Stomach (tissue), 9 donors: ENCODE data around the gene ZNF35. TPM values are rescaled to one million over a fixed set of nuclear protein-coding genes. Genes with fewer than 3 reads are reported as not detected.
A peak's percentile ranks its signal among the peaks of the same experiment; 100 is the strongest.

Experiments used
- DNase-seq, 2 donors: peaks; one replicate each; pipeline versions ENCODE4 v3.0.0 to v3.0.0-alpha.2; 2013 to 2019
- H3K27ac ChIP-seq, 5 donors: fragments of 200-600 bp in 4 of 5; sonication (generic) in 4 of 5; one replicate each; pipeline ENCODE4 v1.5.1; 2013 to 2019; ENCODE audit warnings: mild to moderate bottlenecking in 1 of 5, moderate library complexity in 1 of 5
- H3K27me3 ChIP-seq, 3 donors: fragments of 200-600 bp; sonication (generic); one replicate each; pipeline ENCODE4 v1.5.1; 2017 to 2019; ENCODE audit warnings: mixed run types in 1 of 3
- H3K36me3 ChIP-seq, 4 donors: fragments of 200-600 bp; sonication (generic); 1 replicate in 3 of 4; 2 replicates in 1 of 4; pipeline ENCODE4 v1.5.1; 2016 to 2019
- H3K4me1 ChIP-seq, 4 donors: fragments of 200-600 bp; sonication (generic); one replicate each; pipeline ENCODE4 v1.5.1; 2016 to 2019
- H3K4me3 ChIP-seq, 4 donors: fragments of 200-600 bp; sonication (generic) in 3 of 4; one replicate each; pipeline ENCODE4 v1.5.1; 2016 to 2019; ENCODE audit warnings: mild to moderate bottlenecking in 1 of 4
- H3K9me3 ChIP-seq, 4 donors: fragments of 200-600 bp; sonication (generic); one replicate each; pipeline ENCODE4 v1.5.1; 2016 to 2019
- EP300 ChIP-seq: sonication (generic); formaldehyde crosslinking; IDR thresholded peaks from one replicate; pipeline ENCODE4 v1.6.1; 2017; ENCODE audit warnings: antibody characterized with exemption
- POLR2A ChIP-seq, 4 donors: fragments of 450-650 bp; IDR thresholded peaks; one replicate each; pipeline ENCODE4 v1.6.1; 2016; ENCODE audit warnings: antibody characterized with exemption in 4 of 4, control low read depth in 2 of 4, mild to moderate bottlenecking in 1 of 4, moderate library complexity in 1 of 4
- POLR2AphosphoS5 ChIP-seq, 3 donors: sonication (generic); formaldehyde crosslinking; IDR thresholded peaks; one replicate each; pipeline ENCODE4 v1.6.1; 2016; ENCODE audit warnings: antibody characterized with exemption in 3 of 3
- WGBS, 5 donors: extraction: QIAGEN DNeasy Blood & Tissue Kit in 3 of 5; methylation state at CpG; one replicate each; pipeline versions ENCODE4 v1.1.5 to v1.1.7; 2013 to 2018; 5-methylcytosine and 5-hydroxymethylcytosine counted together
- intact Hi-C: fragments of 100-400 bp; cut with DNase I; formaldehyde crosslinking; loops from one replicate; pipeline ENCODE4 v1.15.1; 2023; ENCODE audit warnings: low total_unique reads
- polyA plus RNA-seq, 3 donors: library from polyadenylated mRNA; stranded (reverse); fragments of 200-250 nt; gene quantifications; one replicate each; pipeline ENCODE4 v1.2.3, GENCODE V29; 2013
- total RNA-seq, 5 donors: library from RNA; depleted of rRNA; stranded (reverse); fragments of >200 nt; gene quantifications; one replicate each; pipeline versions ENCODE4 v1.1.0 to v1.2.3, GENCODE V29; 2014 to 2016
- TF ChIP-seq, protein P1 (sequence below), 7 experiments: fragments of 450-650 bp in 4 of 7; fragments of 200-600 bp in 3 of 7; sonication (generic) in 3 of 7; IDR thresholded peaks; one replicate each; pipeline ENCODE4 v1.5.1; 2016 to 2019; ENCODE audit warnings: antibody characterized with exemption in 7 of 7, control low read depth in 2 of 7, mild to moderate bottlenecking in 1 of 7
- donor health status: healthy with polysubstance abuse.
- donor health status: Bipolar disorder and iron deficiency.
- donor health status: healthy.

The ZNF35 gene
- total and polyA plus RNA-seq, 8 donors, result 2.1 to 23.7 (median 4.4) TPM

DNA sequence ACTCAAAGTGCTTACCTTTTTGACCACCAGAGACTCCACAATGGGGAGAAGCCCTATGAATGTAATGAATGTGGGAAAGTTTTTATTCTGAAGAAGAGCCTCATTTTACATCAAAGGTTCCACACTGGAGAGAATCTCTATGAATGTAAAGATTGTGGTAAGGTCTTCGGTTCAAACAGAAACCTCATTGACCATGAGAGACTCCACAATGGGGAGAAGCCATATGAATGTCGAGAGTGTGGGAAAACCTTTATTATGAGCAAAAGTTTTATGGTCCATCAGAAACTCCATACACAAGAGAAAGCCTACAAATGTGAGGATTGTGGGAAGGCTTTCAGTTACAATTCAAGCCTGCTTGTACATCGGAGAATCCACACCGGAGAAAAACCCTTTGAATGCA lies 5.5 kb upstream of the ZNF35 start:
- 95 to 98% (median 98%) methylated on average over 4 of the region's 4 CpGs for WGBS, 5 donors
- H3K4me1 ChIP-seq, result peaks cover 0 to 2% (median under 1%) of the 10 kb centered on the region in 4 donors
- no peaks in the 10 kb centered on the region for H3K27me3 ChIP-seq
- no peak overlapping the region for H3K27ac ChIP-seq
- peaks cover 22 to 77% (median 51%) of the 10 kb centered on the region in 4 donors for H3K9me3 ChIP-seq
- intact Hi-C loops, result no loop called here
- no peak for TF ChIP-seq EP300
- TF ChIP-seq, protein P1, sequence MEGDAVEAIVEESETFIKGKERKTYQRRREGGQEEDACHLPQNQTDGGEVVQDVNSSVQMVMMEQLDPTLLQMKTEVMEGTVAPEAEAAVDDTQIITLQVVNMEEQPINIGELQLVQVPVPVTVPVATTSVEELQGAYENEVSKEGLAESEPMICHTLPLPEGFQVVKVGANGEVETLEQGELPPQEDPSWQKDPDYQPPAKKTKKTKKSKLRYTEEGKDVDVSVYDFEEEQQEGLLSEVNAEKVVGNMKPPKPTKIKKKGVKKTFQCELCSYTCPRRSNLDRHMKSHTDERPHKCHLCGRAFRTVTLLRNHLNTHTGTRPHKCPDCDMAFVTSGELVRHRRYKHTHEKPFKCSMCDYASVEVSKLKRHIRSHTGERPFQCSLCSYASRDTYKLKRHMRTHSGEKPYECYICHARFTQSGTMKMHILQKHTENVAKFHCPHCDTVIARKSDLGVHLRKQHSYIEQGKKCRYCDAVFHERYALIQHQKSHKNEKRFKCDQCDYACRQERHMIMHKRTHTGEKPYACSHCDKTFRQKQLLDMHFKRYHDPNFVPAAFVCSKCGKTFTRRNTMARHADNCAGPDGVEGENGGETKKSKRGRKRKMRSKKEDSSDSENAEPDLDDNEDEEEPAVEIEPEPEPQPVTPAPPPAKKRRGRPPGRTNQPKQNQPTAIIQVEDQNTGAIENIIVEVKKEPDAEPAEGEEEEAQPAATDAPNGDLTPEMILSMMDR (IDR thresholded peaks at IDR 0.05), result no peak
- TF ChIP-seq POLR2A (IDR thresholded peaks at IDR 0.05), result no peak
- no peak for TF ChIP-seq POLR2AphosphoS5 (IDR thresholded peaks at IDR 0.05)
- H3K4me3 ChIP-seq, result no peak overlapping the region
- peaks cover 36 to 66% (median 55%) of the 10 kb centered on the region in 4 donors for H3K36me3 ChIP-seq
- no peak for DNase-seq

DNA sequence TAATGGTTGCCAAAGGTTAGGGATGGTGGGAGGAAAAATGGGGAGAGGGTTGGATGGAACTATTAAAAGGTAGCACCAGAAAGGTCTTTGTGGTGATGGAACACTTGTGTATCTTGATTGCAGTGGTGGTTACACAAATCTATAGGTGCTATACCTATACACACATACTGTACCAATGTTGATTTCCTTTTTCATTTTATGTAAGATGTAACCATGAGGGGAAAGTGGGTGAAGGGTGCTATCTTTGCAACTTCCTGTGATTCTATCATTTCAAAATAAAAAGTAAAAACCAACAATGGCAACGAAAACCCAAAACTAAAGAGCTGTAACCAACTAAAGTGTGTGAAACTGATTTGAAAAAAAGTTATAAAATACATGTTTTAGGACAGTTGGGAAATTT lies 761 bp upstream of the ZNF35 start:
- H3K4me3 ChIP-seq, result no peak overlapping the region
- 76 to 91% (median 85%) methylated on average over 1 of the region's 1 CpG for WGBS, 5 donors

GRCh38 chr3:44649709-44650108 lies 1.2 kb downstream of the ZNF35 start:
- peaks cover 0 to 12% (median 5%) of the 10 kb centered on the region in 4 donors for H3K9me3 ChIP-seq

More for the DNA sequence above, 761 bp upstream of the ZNF35 start:
- Histone ChIP-seq H3K27me3 (no peaks in the 10 kb centered on the region), H3K36me3 (peaks cover 5 to 40% (median 30%) of the 10 kb centered on the region in 4 donors), H3K4me1 (peaks cover 0 to 19% (median 13%) of the 10 kb centered on the region in 4 donors), H3K9me3 (peaks cover 11 to 30% (median 20%) of the 10 kb centered on the region in 4 donors), H3K27ac (no peak overlapping the region)
- intact Hi-C loops, result no loop called here
- DNase-seq, result no peak
- TF ChIP-seq POLR2A (IDR thresholded peaks at IDR 0.05) (no peak), POLR2AphosphoS5 (IDR thresholded peaks at IDR 0.05) (no peak), EP300 (no peak)
- TF ChIP-seq, protein P1 (IDR thresholded peaks at IDR 0.05), result no peak

GRCh38 chr3:44654039-44654438 lies 5.5 kb downstream of the ZNF35 start:
- WGBS, 5 donors, result 96 to 99% (median 96%) methylated on average over 4 to 5 of the region's 5 CpGs
- Histone ChIP-seq H3K36me3 (peaks cover 51 to 85% (median 84%) of the 10 kb centered on the region in 4 donors), H3K27me3 (no peaks in the 10 kb centered on the region), H3K4me1 (peaks cover 0 to 12% (median 9%) of the 10 kb centered on the region in 4 donors), H3K4me3 (no peak overlapping the region), H3K9me3 (peaks cover under 1 to 29% (median 24%) of the 10 kb centered on the region in 4 donors), H3K27ac (no peak overlapping the region)
- intact Hi-C loops, result no loop called here
- peak in 1 of 2 donors; percentile 7 for DNase-seq
- TF ChIP-seq POLR2AphosphoS5 (IDR thresholded peaks at IDR 0.05) (no peak), POLR2A (IDR thresholded peaks at IDR 0.05) (no peak), EP300 (no peak)
- TF ChIP-seq, protein P1 (IDR thresholded peaks at IDR 0.05), result no peak

More at GRCh38 chr3:44649709-44650108, 1.2 kb downstream of the ZNF35 start:
- TF ChIP-seq, protein P1 (IDR thresholded peaks at IDR 0.05), result no peak
- TF ChIP-seq POLR2A (IDR thresholded peaks at IDR 0.05) (no peak), EP300 (no peak)
- no peak for DNase-seq
- Histone ChIP-seq H3K27me3 (no peaks in the 10 kb centered on the region), H3K27ac (no peak overlapping the region), H3K4me1 (peaks cover 0 to 19% (median 13%) of the 10 kb centered on the region in 4 donors), H3K4me3 (peak overlapping the region in 3 of 4 donors; percentile 84 to 94 (median 93)), H3K36me3 (peaks cover 15 to 42% (median 41%) of the 10 kb centered on the region in 4 donors)
- intact Hi-C loops, result no loop called here
- 83 to 94% (median 88%) methylated on average over 1 of the region's 1 CpG for WGBS, 5 donors
